GM12873 (cell line): Measurements from ENCODE around the gene BPIFB3.

Source experiments
- CTCF ChIP-seq: IDR thresholded peaks from 2 replicates; pipeline ENCODE4 v1.5.1; 2012; ENCODE audit warnings: low read depth, mild to moderate bottlenecking, moderate library complexity, low read length, control low read depth; ENCODE audit not compliant: insufficient read depth; ENCODE audit errors: missing control alignments

BPIFB3 gene

GRCh38 chr20:33051333-33051732 is 2.4 kb upstream of the BPIFB3 start:
- TF ChIP-seq CTCF, result no peak

GRCh38 chr20:33054381-33054780 is 678 bp downstream of the BPIFB3 start:
- no peak for TF ChIP-seq CTCF

- no peak for TF ChIP-seq CTCF
These were observed 1.1 kb downstream of the BPIFB3 start for GRCh38 chr20:33054791-33055190.

- TF ChIP-seq CTCF, result no peak
These were observed 5.4 kb downstream of the BPIFB3 start for GRCh38 chr20:33059136-33059535.

GRCh38 chr20:33059741-33060390 is 6.2 kb downstream of the BPIFB3 start:
- no peak for TF ChIP-seq CTCF

GRCh38 chr20:33061658-33062028 is 7.9 kb downstream of the BPIFB3 start:
- no peak for TF ChIP-seq CTCF

GRCh38 chr20:33062105-33062824 is 8.6 kb downstream of the BPIFB3 start:
- no peak for TF ChIP-seq CTCF
